A549 treated with AZD2906 at 1 μM for 4 hours (cell line): ENCODE data around the gene NUTM2F. TPM values are rescaled to one million over a fixed set of nuclear protein-coding genes. Genes with fewer than 3 reads are reported as not detected.

ENCODE experiments used
- total RNA-seq: library from RNA; stranded (reverse); fragments of 200-300 nt; extraction: Qiagen RNA extraction; gene quantifications from 5 replicates; pipeline ENCODE4 v1.2.3, GENCODE V29; 2022

NUTM2F gene
- total RNA-seq = 0.02 TPM in 1 of 5 replicates, not detected in the others

DNA sequence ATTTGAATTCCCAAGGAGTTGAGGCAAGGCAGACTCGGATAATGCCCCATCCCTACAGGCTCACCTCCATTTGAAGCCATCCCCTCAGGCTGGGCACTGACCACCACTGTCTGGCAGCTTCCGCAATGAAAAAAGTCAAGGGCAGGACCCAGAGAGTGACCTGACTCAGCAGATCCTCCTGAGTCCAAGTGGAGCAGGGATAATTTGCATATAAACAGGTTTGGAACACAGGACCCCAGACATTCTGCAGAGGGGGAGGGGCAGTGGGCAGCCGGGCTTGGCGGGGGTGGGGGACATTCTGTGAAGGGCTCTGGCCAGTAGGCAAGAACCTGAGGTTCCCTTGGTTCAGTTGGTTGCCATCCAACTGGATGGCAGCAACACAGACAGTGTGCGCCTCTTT, at the start of gene NUTM2F:
Gene NUTM2F (minus strand): TSS at position 101 of the 400 bp plus-strand sequence. CDS start 21 bp downstream, at position 80.

Other genes starting within 250 kb of the NUTM2F start
- 3.4 to 4.5 TPM (median 4.1 TPM) in 5 replicates for gene PTPDC1, start 244.2 kb downstream of the NUTM2F start, total RNA-seq
- gene ZNF169, start 69.3 kb downstream of the NUTM2F start, total RNA-seq = 1.2 to 1.7 TPM (median 1.5 TPM) in 5 replicates
- gene PCAT7, start 226.4 kb upstream of the NUTM2F start, total RNA-seq = 0.43 to 0.76 TPM (median 0.55 TPM) in 5 replicates